Lower lobe of right lung (tissue), 2 donors: ENCODE data around the gene ZSWIM1. TPM values are rescaled to one million over a fixed set of nuclear protein-coding genes. Genes with fewer than 3 reads are reported as not detected.

Experiments used
- ATAC-seq, 2 donors: fragments of 200-7000 bp; cut with Tn5 transposase; one replicate each; pipeline ENCODE4 v1.9.1; 2020 to 2022; ENCODE audit warnings: mild to moderate bottlenecking in 2 of 2, moderate library complexity in 2 of 2
- DNase-seq: peaks from one replicate; pipeline ENCODE4 v3.0.0-alpha.2; 2020
- H3K27ac ChIP-seq: fragments of 200-600 bp; one replicate; pipeline ENCODE4 v1.8.0; 2022
- H3K27me3 ChIP-seq: fragments of 200-600 bp; one replicate; pipeline ENCODE4 v1.8.0; 2022; ENCODE audit warnings: low read depth
- H3K36me3 ChIP-seq: fragments of 200-600 bp; one replicate; pipeline ENCODE4 v1.8.0; 2022; ENCODE audit warnings: mild to moderate bottlenecking
- H3K4me1 ChIP-seq: fragments of 200-600 bp; one replicate; pipeline ENCODE4 v1.8.0; 2022
- H3K4me3 ChIP-seq: fragments of 200-600 bp; one replicate; pipeline ENCODE4 v1.8.0; 2022; ENCODE audit warnings: mild to moderate bottlenecking
- H3K9me3 ChIP-seq: fragments of 200-600 bp; one replicate; pipeline ENCODE4 v1.8.0; 2022
- CTCF ChIP-seq: fragments of 200-600 bp; IDR thresholded peaks from one replicate; pipeline ENCODE4 v1.8.0; 2022; ENCODE audit warnings: antibody characterized with exemption, mild to moderate bottlenecking
- intact Hi-C: fragments of 100-400 bp; cut with DNase I; formaldehyde crosslinking; loops from one replicate; pipeline ENCODE4 v1.11.0; 2022
- total RNA-seq: library from RNA; stranded (reverse); fragmentation: NEBNext Ultra II Directional; extraction: Animal tissue kit (Norgen Biotek cat#: 25700); gene quantifications from one replicate; pipeline ENCODE4 v1.2.1, GENCODE V29; 2021
- donor health status: DM: no; HTN: yes; CAD: no; lungs with severe emphysema.

Gene ZSWIM1
- total RNA-seq, 1 donor from 2014 or later: 9.6 TPM

- intact Hi-C loops: no loop called here
- no peak for DNase-seq
- Histone ChIP-seq H3K4me3 (no peak overlapping the region), H3K36me3 (no peaks in the 10 kb centered on the region), H3K9me3 (no peaks in the 10 kb centered on the region), H3K27ac (no peak overlapping the region), H3K27me3 (no peaks in the 10 kb centered on the region), H3K4me1 (peaks cover 10% of the 10 kb centered on the region)
- TF ChIP-seq CTCF: no peak
- ATAC-seq: no peak
Observed at GRCh38 chr20:45861221-45862075, 19.6 kb upstream of the ZSWIM1 start.

GRCh38 chr20:45863543-45864470, 17.2 kb upstream of the ZSWIM1 start:
- H3K4me1 ChIP-seq: no peaks in the 10 kb centered on the region
- H3K27ac ChIP-seq: no peak overlapping the region
- intact Hi-C loops: no loop called here
- no peak for ATAC-seq
- no peaks in the 10 kb centered on the region for H3K27me3 ChIP-seq
- no peak overlapping the region for H3K4me3 ChIP-seq
- TF ChIP-seq CTCF: no peak
- H3K36me3 ChIP-seq: no peaks in the 10 kb centered on the region
- DNase-seq: no peak
- no peaks in the 10 kb centered on the region for H3K9me3 ChIP-seq

- DNase-seq (no peak), ATAC-seq (no peak)
- Histone ChIP-seq H3K4me3 (no peak overlapping the region), H3K4me1 (no peaks in the 10 kb centered on the region), H3K27ac (no peak overlapping the region), H3K36me3 (no peaks in the 10 kb centered on the region), H3K9me3 (no peaks in the 10 kb centered on the region), H3K27me3 (no peaks in the 10 kb centered on the region)
- intact Hi-C loops: no loop called here
- no peak for TF ChIP-seq CTCF
Observed at GRCh38 chr20:45866454-45866853, 14.6 kb upstream of the ZSWIM1 start.

GRCh38 chr20:45867136-45867818, 13.8 kb upstream of the ZSWIM1 start:
- intact Hi-C loops: no loop called here
- Histone ChIP-seq H3K4me3 (no peak overlapping the region), H3K36me3 (no peaks in the 10 kb centered on the region), H3K4me1 (no peaks in the 10 kb centered on the region), H3K9me3 (no peaks in the 10 kb centered on the region), H3K27me3 (no peaks in the 10 kb centered on the region), H3K27ac (no peak overlapping the region)
- no peak for TF ChIP-seq CTCF
- peak in 1 of 2 donors; percentile 19 for ATAC-seq
- DNase-seq: no peak

- Histone ChIP-seq H3K4me3 (no peak overlapping the region), H3K27me3 (no peaks in the 10 kb centered on the region), H3K36me3 (no peaks in the 10 kb centered on the region), H3K4me1 (no peaks in the 10 kb centered on the region), H3K9me3 (no peaks in the 10 kb centered on the region), H3K27ac (no peak overlapping the region)
- DNase-seq (no peak), ATAC-seq (peak in 1 of 2 donors; percentile 67)
- TF ChIP-seq CTCF: no peak
- intact Hi-C loops: no loop called here
Observed at GRCh38 chr20:45867819-45868176, 13.2 kb upstream of the ZSWIM1 start.
